ENCODE data around the gene PUS7. TPM values are rescaled to one million over a fixed set of nuclear protein-coding genes. Genes with fewer than 3 reads are reported as not detected.

The PUS7 gene
- total RNA-seq, 2 experiments from 2014 or later = 31.5 to 36.5 TPM

GRCh38 chr7:105487579-105488571, 34.2 kb downstream of the PUS7 start:
- peak overlapping the region; percentile 22 for H3K27ac Mint-ChIP-seq
- H3K4me3 Mint-ChIP-seq = no peak overlapping the region
- peaks cover 42% of the 10 kb centered on the region for H3K36me3 Mint-ChIP-seq (ENCODE audit: low read depth)
- intact Hi-C loops (cut with micrococcal nuclease) = no loop called here
- no peaks in the 10 kb centered on the region for H3K4me1 Mint-ChIP-seq (ENCODE audit: low read depth)
- TF ChIP-seq, protein P1, sequence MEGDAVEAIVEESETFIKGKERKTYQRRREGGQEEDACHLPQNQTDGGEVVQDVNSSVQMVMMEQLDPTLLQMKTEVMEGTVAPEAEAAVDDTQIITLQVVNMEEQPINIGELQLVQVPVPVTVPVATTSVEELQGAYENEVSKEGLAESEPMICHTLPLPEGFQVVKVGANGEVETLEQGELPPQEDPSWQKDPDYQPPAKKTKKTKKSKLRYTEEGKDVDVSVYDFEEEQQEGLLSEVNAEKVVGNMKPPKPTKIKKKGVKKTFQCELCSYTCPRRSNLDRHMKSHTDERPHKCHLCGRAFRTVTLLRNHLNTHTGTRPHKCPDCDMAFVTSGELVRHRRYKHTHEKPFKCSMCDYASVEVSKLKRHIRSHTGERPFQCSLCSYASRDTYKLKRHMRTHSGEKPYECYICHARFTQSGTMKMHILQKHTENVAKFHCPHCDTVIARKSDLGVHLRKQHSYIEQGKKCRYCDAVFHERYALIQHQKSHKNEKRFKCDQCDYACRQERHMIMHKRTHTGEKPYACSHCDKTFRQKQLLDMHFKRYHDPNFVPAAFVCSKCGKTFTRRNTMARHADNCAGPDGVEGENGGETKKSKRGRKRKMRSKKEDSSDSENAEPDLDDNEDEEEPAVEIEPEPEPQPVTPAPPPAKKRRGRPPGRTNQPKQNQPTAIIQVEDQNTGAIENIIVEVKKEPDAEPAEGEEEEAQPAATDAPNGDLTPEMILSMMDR (IDR thresholded peaks at IDR 0.05) = peak; percentile 10
- ChIA-PET POLR2A (interaction anchor here (0.6 kb wide), 1 partner anchor 132 kb away, joined by 3 read pairs; no protein-coding TSS in a partner anchor), CTCF (no interaction called here)
- no peak for ATAC-seq
- H3K27me3 Mint-ChIP-seq = no peaks in the 10 kb centered on the region
- no peaks in the 10 kb centered on the region for H3K9me3 Mint-ChIP-seq
- DNase-seq = no peak

- DNase-seq (no peak), ATAC-seq (no peak)
These were observed 41.1 kb downstream of the PUS7 start for GRCh38 chr7:105480931-105481330.

GRCh38 chr7:105478606-105479005, 43.5 kb downstream of the PUS7 start:
- Mint-ChIP-seq H3K36me3 (ENCODE audit: low read depth) (peaks cover 45% of the 10 kb centered on the region), H3K4me3 (no peak overlapping the region), H3K27ac (no peak overlapping the region), H3K4me1 (ENCODE audit: low read depth) (no peaks in the 10 kb centered on the region), H3K27me3 (no peaks in the 10 kb centered on the region), H3K9me3 (no peaks in the 10 kb centered on the region)
- TF ChIP-seq, protein P1 (IDR thresholded peaks at IDR 0.05) = no peak
- intact Hi-C loops (cut with micrococcal nuclease) = no loop called here
- DNase-seq (no peak), ATAC-seq (no peak)
- CTCF ChIA-PET = interaction anchor here (0.7 kb wide), 1 partner anchor 21 kb away, joined by 3 read pairs; no protein-coding TSS in a partner anchor
- POLR2A ChIA-PET = interaction anchor here (0.7 kb wide), 1 partner anchor 12 kb away, joined by 3 read pairs; no protein-coding TSS in a partner anchor

More at GRCh38 chr7:105480931-105481330, 41.1 kb downstream of the PUS7 start:
- CTCF ChIA-PET = interaction anchor here (0.9 to 1.5 kb wide), 2 partner anchors 17 to 619 kb away, joined by 3 read pairs; no protein-coding TSS in a partner anchor
- POLR2A ChIA-PET = no interaction called here
- Mint-ChIP-seq H3K36me3 (ENCODE audit: low read depth) (peaks cover 50% of the 10 kb centered on the region), H3K4me3 (no peak overlapping the region), H3K27ac (no peak overlapping the region), H3K4me1 (ENCODE audit: low read depth) (no peaks in the 10 kb centered on the region), H3K27me3 (no peaks in the 10 kb centered on the region), H3K9me3 (no peaks in the 10 kb centered on the region)
- TF ChIP-seq, protein P1 (IDR thresholded peaks at IDR 0.05) = no peak
- intact Hi-C loops (cut with micrococcal nuclease) = no loop called here

- no peaks in the 10 kb centered on the region for H3K27me3 Mint-ChIP-seq
- ChIA-PET POLR2A (no interaction called here), CTCF (no interaction called here)
- no peaks in the 10 kb centered on the region for H3K4me1 Mint-ChIP-seq (ENCODE audit: low read depth)
- H3K27ac Mint-ChIP-seq = no peak overlapping the region
- TF ChIP-seq, protein P1 (IDR thresholded peaks at IDR 0.05) = no peak
- intact Hi-C loops (cut with micrococcal nuclease) = no loop called here
- DNase-seq = no peak
- ATAC-seq = no peak
- peaks cover 45% of the 10 kb centered on the region for H3K36me3 Mint-ChIP-seq (ENCODE audit: low read depth)
- H3K4me3 Mint-ChIP-seq = no peak overlapping the region
- H3K9me3 Mint-ChIP-seq = no peaks in the 10 kb centered on the region
These were observed 44.2 kb downstream of the PUS7 start for GRCh38 chr7:105477908-105478307.

DNA sequence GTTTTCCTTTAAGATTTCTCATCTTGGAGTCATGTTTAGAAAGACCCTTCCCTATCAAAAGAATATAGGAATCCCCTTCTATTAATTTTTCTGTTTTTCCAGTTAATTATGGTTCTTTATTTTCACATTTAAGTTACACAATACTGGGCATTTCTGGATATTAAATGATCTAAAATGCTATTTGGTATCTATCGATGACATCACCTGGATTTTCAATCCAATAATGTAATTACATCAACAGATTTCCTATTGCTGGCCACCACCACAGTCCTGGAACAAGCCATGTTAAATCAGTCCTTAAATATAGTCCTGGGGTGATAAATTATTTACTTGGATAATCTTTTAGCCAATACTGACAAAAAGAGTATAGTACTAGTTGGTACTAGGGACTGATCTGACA, 48.0 kb downstream of the PUS7 start:
- H3K9me3 Mint-ChIP-seq = no peaks in the 10 kb centered on the region
- H3K36me3 Mint-ChIP-seq (ENCODE audit: low read depth) = peaks cover 38% of the 10 kb centered on the region
- intact Hi-C loops (cut with micrococcal nuclease) = no loop called here
- no peak overlapping the region for H3K27ac Mint-ChIP-seq
- no peak overlapping the region for H3K4me3 Mint-ChIP-seq
- ATAC-seq = no peak
- ChIA-PET CTCF (no interaction called here), POLR2A (no interaction called here)
- H3K27me3 Mint-ChIP-seq = no peaks in the 10 kb centered on the region
- H3K4me1 Mint-ChIP-seq (ENCODE audit: low read depth) = no peaks in the 10 kb centered on the region
- TF ChIP-seq, protein P1 (IDR thresholded peaks at IDR 0.05) = no peak
- no peak for DNase-seq
